Activated T-helper 9 cell treated with anti-CD3 and anti-CD28 coated beads, Interleukin-2, amount 50 U/mL, for 16 hours (primary cell): ENCODE measurements around the gene THBS2.
"Not testable (repeated sequence)": the region's sequence is repeated elsewhere in the genome, so short reads cannot be mapped to it uniquely, and the experiment has no call there.

Source experiments
- DNase-seq: peaks from one replicate; pipeline ENCODE4 v3.0.0-alpha.2; 2020; ENCODE audit warnings: low read depth

THBS2 gene

GRCh38 chr6:169208011-169208410 lies 45.6 kb downstream of the THBS2 start:
- DNase-seq: no peak

DNA sequence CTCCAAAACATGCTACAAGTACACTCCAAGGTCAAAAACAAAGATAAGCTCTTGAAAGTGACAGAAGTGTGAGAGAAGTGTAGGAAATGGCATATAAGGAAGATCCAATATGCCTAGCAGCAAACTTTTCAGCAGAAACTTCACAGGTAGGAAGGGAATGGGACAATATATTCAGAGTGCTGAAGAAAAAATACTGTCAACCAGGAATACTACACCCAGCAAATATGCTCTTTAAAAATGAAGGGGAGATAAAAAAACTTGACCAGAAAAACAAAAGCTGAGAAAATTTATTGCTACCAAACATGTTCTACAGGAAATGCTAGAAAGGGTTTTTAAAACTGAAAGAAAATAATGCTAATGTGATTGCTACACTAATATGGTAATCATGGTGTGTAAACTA lies 46.2 kb downstream of the THBS2 start:
- no peak for DNase-seq

DNA sequence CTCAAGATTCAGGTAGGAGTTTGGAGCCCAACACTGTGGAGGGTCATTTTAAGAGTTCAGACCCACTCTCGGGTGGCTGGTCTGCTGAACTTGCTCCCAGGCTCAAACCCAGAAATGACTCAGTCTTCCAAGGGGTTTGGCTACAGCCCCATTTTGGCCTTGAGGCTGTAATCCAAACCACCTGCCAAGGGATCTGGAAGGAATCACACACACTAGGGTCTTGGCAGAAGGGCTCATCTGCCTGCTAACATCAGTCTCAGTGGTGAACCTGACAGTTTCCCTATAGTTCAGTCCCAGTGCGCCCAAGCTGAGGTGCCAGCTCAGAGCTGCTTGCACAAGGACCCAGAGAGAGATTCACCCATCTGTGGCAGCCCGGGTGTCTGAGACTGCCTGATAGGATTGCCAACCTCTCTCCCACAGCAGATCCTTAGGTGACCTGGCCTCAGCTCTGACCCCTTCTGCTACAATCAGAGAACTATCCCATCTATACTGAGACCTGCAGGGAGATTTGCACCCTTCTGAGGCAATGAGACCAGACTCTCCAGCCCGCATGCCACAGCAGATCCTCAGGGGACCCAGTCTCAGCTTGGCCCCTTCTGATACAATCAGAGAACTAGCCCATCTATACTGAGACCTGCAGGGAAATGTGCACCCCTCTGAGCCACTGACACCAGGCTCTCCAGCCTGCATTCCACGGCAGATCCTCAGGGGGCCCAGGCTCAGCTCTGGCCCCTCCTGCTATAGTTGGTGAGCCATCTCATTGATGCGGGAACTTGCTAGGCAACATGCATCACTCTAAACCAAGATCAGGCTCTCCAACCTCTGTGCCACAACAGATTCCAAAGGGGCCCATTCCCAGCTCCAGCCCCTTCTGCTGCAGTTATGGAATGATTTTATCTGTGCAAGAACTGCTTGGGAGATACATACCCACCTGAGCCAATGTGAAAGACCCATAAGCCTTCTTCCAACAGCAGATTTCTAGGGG lies 48.2 kb downstream of the THBS2 start:
- no peak for DNase-seq

DNA sequence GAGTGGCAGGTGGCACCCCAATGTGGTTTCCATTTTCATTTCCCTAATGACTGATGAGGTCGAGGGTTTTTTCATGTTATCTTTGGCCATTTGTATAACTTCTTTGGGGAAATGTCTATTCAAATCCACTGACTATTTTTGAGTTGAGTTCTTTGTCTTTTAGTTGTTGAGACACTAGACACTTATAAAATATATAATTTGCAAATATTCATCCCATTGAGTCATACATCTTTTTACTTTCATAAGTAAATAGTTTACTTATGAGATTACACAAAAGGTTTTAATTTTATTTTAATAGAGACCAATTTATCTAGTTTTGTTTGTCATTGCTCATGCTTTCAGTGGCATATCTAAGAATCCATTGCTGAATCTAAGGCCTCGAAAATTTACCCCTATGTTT lies 49.5 kb downstream of the THBS2 start:
- DNase-seq: no peak

DNA sequence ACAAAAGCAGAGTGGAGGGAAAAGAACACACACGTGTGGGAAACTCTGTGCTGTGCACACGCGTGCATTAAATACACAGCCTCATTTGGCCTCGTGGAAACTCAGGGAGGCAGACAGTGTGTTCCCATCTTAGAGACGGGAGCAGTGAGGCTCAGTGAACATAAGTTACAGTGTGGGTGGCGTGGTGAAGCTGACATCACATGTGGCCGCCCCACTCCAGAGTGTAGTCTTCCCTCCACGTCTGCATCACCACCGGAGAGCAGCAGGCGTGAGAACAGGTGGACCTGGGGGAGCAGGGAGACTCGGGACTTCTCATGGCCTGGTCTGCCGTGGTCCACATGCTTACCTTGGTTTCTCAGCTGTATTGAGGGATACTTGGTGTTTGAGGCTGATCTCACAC lies 51.7 kb downstream of the THBS2 start:
- no peak for DNase-seq

- DNase-seq: no peak
Observed at GRCh38 chr6:169200893-169201514, 52.6 kb downstream of the THBS2 start.

DNA sequence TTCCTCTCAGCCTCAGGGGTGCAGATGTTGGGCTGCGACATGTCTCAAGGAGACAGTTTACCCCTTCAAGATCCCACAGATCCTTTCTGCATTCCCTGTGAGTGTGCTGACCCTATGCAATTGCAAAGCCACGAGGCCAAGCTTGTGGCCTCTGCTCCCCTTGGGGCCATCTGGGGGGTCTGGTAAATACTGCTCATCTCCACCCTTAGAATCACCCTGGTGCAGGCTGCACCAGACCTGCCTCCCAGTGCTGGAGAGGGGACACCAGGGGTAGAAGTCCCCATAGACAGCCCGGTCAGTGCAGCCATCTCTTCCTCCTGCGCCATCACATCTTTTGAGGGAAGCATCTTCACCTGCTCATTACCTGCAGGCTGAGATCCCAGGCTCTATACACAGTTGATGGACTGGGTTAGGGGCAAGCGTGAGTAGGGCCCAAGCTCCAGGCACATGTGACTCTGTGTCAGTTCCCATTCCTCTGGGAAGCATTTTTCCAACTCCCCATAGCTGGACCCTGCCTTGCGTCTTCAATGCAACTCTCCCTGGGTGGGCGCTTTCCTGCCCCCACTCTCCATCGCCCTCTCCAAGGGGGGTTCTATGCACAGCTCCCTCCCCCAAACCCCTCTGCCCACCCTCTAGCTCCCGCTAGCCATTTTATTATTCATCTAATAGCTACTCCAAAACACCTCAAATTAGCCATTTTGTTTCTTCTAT lies 53.9 kb downstream of the THBS2 start:
- DNase-seq: no peak

DNA sequence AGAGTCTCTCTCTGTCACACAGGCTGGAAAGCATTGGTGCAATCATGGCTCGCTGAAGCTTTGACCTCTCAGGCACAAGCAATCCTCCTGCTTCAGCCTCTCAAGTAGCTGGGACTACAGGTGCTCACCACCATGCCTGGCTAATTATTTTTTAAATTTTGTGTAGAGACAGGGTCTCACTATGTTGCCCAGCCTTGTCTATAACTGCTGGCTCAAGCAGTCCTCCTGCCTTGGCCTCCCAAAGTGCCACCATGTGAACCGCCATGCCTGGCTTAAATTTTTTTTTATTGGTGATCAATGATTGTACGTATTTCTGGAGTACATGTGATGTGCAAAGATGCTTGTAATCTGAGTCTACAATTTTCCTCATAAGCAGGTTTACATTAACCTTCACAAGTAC lies 54.8 kb downstream of the THBS2 start:
- DNase-seq: no peak

- not testable (repeated sequence) for DNase-seq
Observed at GRCh38 chr6:169197929-169198328, 55.7 kb downstream of the THBS2 start.

- not testable (repeated sequence) for DNase-seq
Observed at GRCh38 chr6:169196279-169196678, 57.4 kb downstream of the THBS2 start.

DNA sequence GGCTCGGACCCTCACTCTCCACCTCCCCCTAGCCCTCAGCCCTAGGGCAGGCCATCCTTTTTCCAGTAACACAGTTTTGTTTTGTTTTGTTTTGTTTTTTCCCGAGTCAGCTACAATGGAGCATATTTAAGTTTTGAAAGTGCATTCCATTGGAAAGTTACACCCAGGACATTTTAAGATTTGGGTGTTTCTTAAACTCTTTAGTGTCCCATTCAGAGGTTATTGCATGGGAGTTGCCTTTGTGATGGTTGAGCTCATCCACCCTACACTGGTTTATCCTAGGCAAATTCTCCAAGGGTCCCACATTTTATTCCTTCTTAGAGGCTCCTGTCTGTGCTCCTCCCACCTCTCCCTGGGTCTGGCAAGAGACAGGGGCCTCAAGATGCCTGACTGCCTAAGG lies 58.9 kb downstream of the THBS2 start:
- DNase-seq: no peak

DNA sequence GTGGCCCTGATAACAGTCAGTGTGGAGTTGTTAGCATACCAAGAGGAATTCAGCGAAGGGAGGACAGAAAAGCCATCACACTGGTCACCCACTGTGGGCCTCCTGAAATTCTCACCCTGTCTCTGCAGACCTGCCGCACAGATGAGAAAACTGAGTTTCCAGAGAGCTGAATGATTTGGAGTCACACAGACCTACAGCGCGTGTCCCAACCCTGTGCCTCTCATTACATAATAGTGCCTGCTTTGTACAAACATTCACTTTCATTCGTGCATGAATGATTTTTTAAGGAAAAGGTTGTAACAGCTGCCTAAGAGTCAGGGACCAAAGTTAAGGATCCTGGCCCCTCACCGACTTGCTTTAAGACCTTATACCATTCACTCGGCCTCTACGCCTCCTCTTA lies 62.7 kb downstream of the THBS2 start:
- no peak for DNase-seq

DNA sequence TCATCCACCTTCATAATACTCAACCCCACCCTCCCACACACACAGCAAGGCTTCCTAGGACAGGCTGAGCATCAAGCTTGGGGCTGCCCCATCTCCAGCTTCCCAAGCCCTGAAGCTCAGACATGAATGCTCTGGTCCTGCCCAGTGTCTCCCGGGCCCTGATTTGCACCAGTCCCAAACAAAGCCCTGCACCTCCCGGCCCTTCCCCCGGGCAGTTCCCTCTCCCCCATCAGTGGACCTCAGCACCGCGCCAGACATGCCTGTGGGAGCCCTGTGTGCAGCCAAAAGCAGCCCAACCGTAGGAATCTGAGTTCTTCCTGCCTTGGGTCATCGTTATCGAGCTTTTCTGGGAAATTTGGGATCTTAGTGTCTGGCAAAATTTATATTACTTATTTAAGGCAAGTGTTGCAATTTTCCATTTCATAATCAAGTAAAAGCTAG lies 63.5 kb downstream of the THBS2 start:
- no peak for DNase-seq

GRCh38 chr6:169189686-169190085 lies 64.0 kb downstream of the THBS2 start:
- DNase-seq: no peak

GRCh38 chr6:169189182-169189581 lies 64.5 kb downstream of the THBS2 start:
- no peak for DNase-seq

- no peak for DNase-seq
Observed at GRCh38 chr6:169188475-169188874, 65.2 kb downstream of the THBS2 start.

DNA sequence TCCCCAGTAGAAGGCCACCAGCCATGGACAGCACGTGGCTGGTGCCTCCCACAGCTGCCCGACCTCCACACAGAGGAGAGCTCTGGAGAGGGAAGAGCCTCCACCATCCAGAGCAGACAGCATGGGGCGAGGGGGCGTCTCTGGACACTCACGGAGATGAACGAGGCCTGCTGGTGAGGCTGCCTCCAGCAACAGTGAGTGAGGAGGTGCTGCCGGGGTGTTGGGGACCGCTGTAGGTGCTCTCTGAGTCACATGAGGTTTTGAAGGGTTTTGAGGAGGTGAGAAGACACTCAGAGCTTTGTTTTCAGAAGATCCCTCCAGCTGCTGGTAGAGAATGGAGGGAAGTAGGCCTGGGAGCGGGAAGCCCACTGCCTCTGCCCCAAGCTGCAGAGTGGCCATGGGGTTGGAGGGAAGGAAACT lies 65.6 kb downstream of the THBS2 start:
- no peak for DNase-seq

DNA sequence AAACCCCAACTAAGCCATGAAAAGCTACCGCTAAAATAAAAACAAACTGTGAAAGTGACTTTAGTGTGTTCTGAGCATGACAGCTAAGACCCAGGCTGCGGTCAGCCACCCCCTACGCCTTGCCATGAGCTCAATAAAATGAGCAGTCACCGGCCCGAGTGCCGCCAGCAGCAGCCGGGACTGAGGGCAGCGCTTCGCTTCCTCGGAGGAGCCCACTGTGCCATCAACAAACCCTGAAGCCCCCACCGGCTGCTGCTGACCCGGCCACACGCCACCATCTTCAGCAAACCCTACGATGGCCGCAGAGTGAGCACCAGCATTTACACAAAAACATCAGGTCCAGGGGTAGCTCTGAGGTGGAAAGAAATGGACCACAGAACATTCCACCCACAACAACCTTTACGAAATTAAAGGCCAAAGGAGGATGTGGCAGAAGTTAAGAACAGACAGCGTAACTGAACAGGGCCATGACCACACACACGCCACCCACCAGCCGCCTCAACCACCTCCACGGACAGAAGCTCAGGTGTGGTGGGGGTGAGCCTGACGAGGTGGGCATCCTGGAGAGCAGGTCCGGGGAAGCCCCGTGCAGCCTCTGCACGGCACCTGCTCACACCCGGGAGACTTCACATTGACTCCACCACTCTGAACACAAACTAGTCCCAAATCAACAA lies 67.0 kb downstream of the THBS2 start:
- no peak for DNase-seq

DNA sequence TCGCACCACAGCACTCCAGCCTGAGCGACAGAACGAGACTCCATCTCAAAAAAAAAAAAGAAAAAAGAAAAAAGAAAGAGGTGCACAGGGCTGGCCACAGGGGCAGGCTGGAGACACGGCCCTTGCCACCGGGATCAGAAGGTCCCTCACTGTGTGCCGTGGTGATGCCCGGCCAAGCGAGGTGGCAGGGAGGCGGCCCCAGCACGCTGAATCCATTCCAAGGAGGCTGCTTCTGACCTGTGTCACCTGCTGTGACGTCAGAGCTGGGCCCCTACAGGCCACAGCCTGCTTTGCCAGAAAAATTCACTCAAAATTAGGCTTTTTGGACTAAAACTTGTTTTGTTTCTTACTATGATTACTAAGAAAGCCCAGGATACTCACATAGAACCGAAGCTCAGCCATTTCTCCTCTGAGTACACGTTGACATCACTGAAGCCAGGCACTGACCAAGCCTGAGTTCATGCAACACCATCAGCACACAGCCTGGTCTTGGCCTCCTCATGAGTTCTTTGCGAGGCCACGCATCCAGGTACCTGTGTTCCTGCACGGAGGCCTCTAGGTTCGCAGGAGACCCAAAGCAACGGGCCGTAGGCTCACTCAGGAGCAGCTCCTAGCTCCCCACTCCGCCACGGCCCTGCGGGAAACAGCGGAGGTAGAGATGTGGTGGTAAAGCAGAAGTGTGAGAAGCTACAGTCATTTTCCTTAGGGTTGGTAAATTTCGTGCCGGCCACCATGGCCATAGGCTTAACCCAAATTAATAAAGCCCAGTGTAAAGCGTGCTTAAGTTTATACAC lies 67.8 kb downstream of the THBS2 start:
- DNase-seq: no peak

DNA sequence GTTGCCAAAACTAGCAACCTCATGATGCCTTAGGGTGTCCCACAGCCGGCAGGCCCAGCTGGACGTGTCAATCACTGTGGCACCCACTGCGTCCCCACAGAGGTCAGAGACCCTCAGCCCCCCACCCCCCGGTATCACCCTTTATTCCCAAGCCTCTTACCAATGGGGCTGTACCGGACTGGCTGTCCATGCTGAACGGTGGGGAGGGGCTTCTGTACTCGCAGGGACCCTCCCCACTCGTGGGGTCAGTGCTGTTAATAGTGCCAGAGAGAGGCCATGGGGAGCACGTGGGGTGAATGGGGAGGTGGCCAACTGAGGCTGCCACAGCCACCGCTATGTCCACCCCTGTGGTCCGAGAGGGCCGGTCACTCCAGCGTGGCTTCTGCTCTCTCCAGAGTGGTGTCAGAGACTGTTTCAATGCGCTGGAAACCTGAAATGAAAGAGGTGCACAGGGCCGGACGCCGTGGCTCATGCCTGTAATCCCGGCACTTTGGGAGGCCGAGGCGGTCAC lies 68.6 kb downstream of the THBS2 start:
- DNase-seq: no peak

GRCh38 chr6:169184419-169184818 lies 69.2 kb downstream of the THBS2 start:
- no peak for DNase-seq
